OCI-LY7 (cell line): ENCODE results near the gene USP48.

ENCODE experiments used
- CTCF ChIP-seq: fragments of 200-600 bp; sonication (generic); conservative IDR thresholded peaks from 2 replicates; pipeline ENCODE4 v1.5.1; 2014; ENCODE audit warnings: mild to moderate bottlenecking, antibody characterized with exemption, low read length, moderate library complexity, mixed read lengths
- EZH2phosphoT487 ChIP-seq: fragments of 200-600 bp; sonication (generic); IDR thresholded peaks from 2 replicates; pipeline ENCODE4 v1.6.1; 2018; ENCODE audit warnings: low read depth, borderline replicate concordance, mild to moderate bottlenecking, mixed run types, antibody characterized with exemption, low read length, moderate library complexity, mixed read lengths

- TF ChIP-seq CTCF (no peak), EZH2phosphoT487 (no peak)
Measured at GRCh38 chr1:21685946-21686678, 96.8 kb downstream of the USP48 start.
